ENCODE measurements around the gene BCAS3.

The BCAS3 gene

GRCh38 chr17:61371606-61372005 lies 694.0 kb downstream of the BCAS3 start:
- no peaks in the 10 kb centered on the region for H3K36me3 ChIP-seq (ENCODE audit: control insufficient read depth, insufficient read depth, low read length)
- H3K4me2 ChIP-seq (ENCODE audit: low read length), result no peak overlapping the region
- no peaks in the 10 kb centered on the region for H3K27me3 ChIP-seq (ENCODE audit: insufficient read depth, low read length, poor library complexity)
- no peak overlapping the region for H4K5ac ChIP-seq (ENCODE audit: low read length)
- H3K4ac ChIP-seq (ENCODE audit: low read depth, low read length), result no peak overlapping the region
- no peak overlapping the region for H3K18ac ChIP-seq (ENCODE audit: low read length)
- H2BK120ac ChIP-seq (ENCODE audit: low read depth, low read length), result no peak overlapping the region
- no peak overlapping the region for H2BK5ac ChIP-seq (ENCODE audit: low read length)
- DNase-seq, result no peak
- no CpG with 5 or more reads among the region's 8 CpGs for WGBS (ENCODE audit: extremely low coverage, insufficient coverage, low lambda C conversion rate)
- H3K9ac ChIP-seq (ENCODE audit: low read length), result no peak overlapping the region
- H3K23ac ChIP-seq (ENCODE audit: low read length), result no peak overlapping the region
- no peaks in the 10 kb centered on the region for H3K79me2 ChIP-seq (ENCODE audit: control insufficient read depth, insufficient read depth, low read length)
- no peak overlapping the region for H2BK15ac ChIP-seq (replicated peaks; ENCODE audit: low read depth)
- H3K79me1 ChIP-seq (ENCODE audit: low read length), result no peaks in the 10 kb centered on the region
- no peak overlapping the region for H3K4me3 ChIP-seq (ENCODE audit: low read length)
- no peak overlapping the region for H4K8ac ChIP-seq (ENCODE audit: low read depth, low read length)
- H3K27ac ChIP-seq (ENCODE audit: low read depth, low read length), result no peak overlapping the region
- no peaks in the 10 kb centered on the region for H3K4me1 ChIP-seq (ENCODE audit: control insufficient read depth, low read depth, low read length)
- H2AK5ac ChIP-seq (ENCODE audit: low read length), result no peak overlapping the region
- no peak overlapping the region for H3K56ac ChIP-seq (ENCODE audit: low read length)

- Histone ChIP-seq H3K56ac (ENCODE audit: low read length) (no peak overlapping the region), H3K4me2 (ENCODE audit: low read length) (no peak overlapping the region), H3K4me1 (ENCODE audit: control insufficient read depth, low read depth, low read length) (no peaks in the 10 kb centered on the region), H4K5ac (ENCODE audit: low read length) (no peak overlapping the region), H2AK5ac (ENCODE audit: low read length) (no peak overlapping the region), H3K27me3 (ENCODE audit: insufficient read depth, low read length, poor library complexity) (no peaks in the 10 kb centered on the region), H2BK5ac (ENCODE audit: low read length) (no peak overlapping the region), H2BK15ac (replicated peaks; ENCODE audit: low read depth) (no peak overlapping the region), H4K8ac (ENCODE audit: low read depth, low read length) (no peak overlapping the region), H3K79me2 (ENCODE audit: control insufficient read depth, insufficient read depth, low read length) (no peaks in the 10 kb centered on the region), H3K23ac (ENCODE audit: low read length) (no peak overlapping the region), H3K79me1 (ENCODE audit: low read length) (no peaks in the 10 kb centered on the region), H2BK120ac (ENCODE audit: low read depth, low read length) (no peak overlapping the region), H3K4me3 (ENCODE audit: low read length) (no peak overlapping the region), H3K9ac (ENCODE audit: low read length) (no peak overlapping the region), H3K18ac (ENCODE audit: low read length) (no peak overlapping the region), H3K4ac (ENCODE audit: low read depth, low read length) (no peak overlapping the region), H3K36me3 (ENCODE audit: control insufficient read depth, insufficient read depth, low read length) (no peaks in the 10 kb centered on the region), H3K27ac (ENCODE audit: low read depth, low read length) (no peak overlapping the region)
- no peak for DNase-seq
- WGBS (ENCODE audit: extremely low coverage, insufficient coverage, low lambda C conversion rate), result no CpG with 5 or more reads among the region's 9 CpGs
Measured at GRCh38 chr17:61372436-61372835, 694.8 kb downstream of the BCAS3 start.

GRCh38 chr17:61376931-61377838 lies 699.5 kb downstream of the BCAS3 start:
- Histone ChIP-seq H3K4me2 (ENCODE audit: low read length) (no peak overlapping the region), H3K4ac (ENCODE audit: low read depth, low read length) (no peak overlapping the region), H3K79me1 (ENCODE audit: low read length) (no peaks in the 10 kb centered on the region), H3K27me3 (ENCODE audit: insufficient read depth, low read length, poor library complexity) (no peaks in the 10 kb centered on the region), H4K5ac (ENCODE audit: low read length) (no peak overlapping the region), H2BK15ac (replicated peaks; ENCODE audit: low read depth) (no peak overlapping the region), H2AK5ac (ENCODE audit: low read length) (no peak overlapping the region), H3K23ac (ENCODE audit: low read length) (no peak overlapping the region), H2BK5ac (ENCODE audit: low read length) (no peak overlapping the region), H4K8ac (ENCODE audit: low read depth, low read length) (no peak overlapping the region), H2BK120ac (ENCODE audit: low read depth, low read length) (no peak overlapping the region), H3K4me1 (ENCODE audit: control insufficient read depth, low read depth, low read length) (no peaks in the 10 kb centered on the region), H3K27ac (ENCODE audit: low read depth, low read length) (no peak overlapping the region), H3K36me3 (ENCODE audit: control insufficient read depth, insufficient read depth, low read length) (no peaks in the 10 kb centered on the region), H3K9ac (ENCODE audit: low read length) (no peak overlapping the region), H3K4me3 (ENCODE audit: low read length) (no peak overlapping the region), H3K18ac (ENCODE audit: low read length) (no peak overlapping the region), H3K56ac (ENCODE audit: low read length) (no peak overlapping the region), H3K79me2 (ENCODE audit: control insufficient read depth, insufficient read depth, low read length) (no peaks in the 10 kb centered on the region)
- whole genome bisulfite sequencing (ENCODE audit: extremely low coverage, insufficient coverage, low lambda C conversion rate), result no CpG with 5 or more reads among the region's 18 CpGs
- DNase-seq, result no peak

- no peak overlapping the region for H2AK5ac ChIP-seq (ENCODE audit: low read length)
- no peak overlapping the region for H3K9ac ChIP-seq (ENCODE audit: low read length)
- H3K18ac ChIP-seq (ENCODE audit: low read length), result no peak overlapping the region
- no peak overlapping the region for H3K4me2 ChIP-seq (ENCODE audit: low read length)
- no peaks in the 10 kb centered on the region for H3K27me3 ChIP-seq (ENCODE audit: insufficient read depth, low read length, poor library complexity)
- no peaks in the 10 kb centered on the region for H3K79me1 ChIP-seq (ENCODE audit: low read length)
- H3K4ac ChIP-seq (ENCODE audit: low read depth, low read length), result no peak overlapping the region
- no peaks in the 10 kb centered on the region for H3K79me2 ChIP-seq (ENCODE audit: control insufficient read depth, insufficient read depth, low read length)
- no peak for DNase-seq
- no peak overlapping the region for H2BK15ac ChIP-seq (replicated peaks; ENCODE audit: low read depth)
- no peak overlapping the region for H2BK5ac ChIP-seq (ENCODE audit: low read length)
- no peaks in the 10 kb centered on the region for H3K4me1 ChIP-seq (ENCODE audit: control insufficient read depth, low read depth, low read length)
- no CpG with 5 or more reads among the region's 8 CpGs for WGBS (ENCODE audit: extremely low coverage, insufficient coverage, low lambda C conversion rate)
- H3K36me3 ChIP-seq (ENCODE audit: control insufficient read depth, insufficient read depth, low read length), result no peaks in the 10 kb centered on the region
- H4K8ac ChIP-seq (ENCODE audit: low read depth, low read length), result no peak overlapping the region
- no peak overlapping the region for H3K56ac ChIP-seq (ENCODE audit: low read length)
- H3K4me3 ChIP-seq (ENCODE audit: low read length), result no peak overlapping the region
- no peak overlapping the region for H3K23ac ChIP-seq (ENCODE audit: low read length)
- H2BK120ac ChIP-seq (ENCODE audit: low read depth, low read length), result no peak overlapping the region
- H3K27ac ChIP-seq (ENCODE audit: low read depth, low read length), result no peak overlapping the region
- no peak overlapping the region for H4K5ac ChIP-seq (ENCODE audit: low read length)
Measured at GRCh38 chr17:61378658-61379456, 701.2 kb downstream of the BCAS3 start.

- no peak overlapping the region for H2BK15ac ChIP-seq (replicated peaks; ENCODE audit: low read depth)
- H3K23ac ChIP-seq (ENCODE audit: low read length), result no peak overlapping the region
- no peak overlapping the region for H2BK5ac ChIP-seq (ENCODE audit: low read length)
- H3K79me1 ChIP-seq (ENCODE audit: low read length), result no peaks in the 10 kb centered on the region
- H3K9ac ChIP-seq (ENCODE audit: low read length), result no peak overlapping the region
- no peak overlapping the region for H3K56ac ChIP-seq (ENCODE audit: low read length)
- no peak overlapping the region for H4K8ac ChIP-seq (ENCODE audit: low read depth, low read length)
- H3K4me2 ChIP-seq (ENCODE audit: low read length), result no peak overlapping the region
- no peaks in the 10 kb centered on the region for H3K79me2 ChIP-seq (ENCODE audit: control insufficient read depth, insufficient read depth, low read length)
- no peak overlapping the region for H3K4me3 ChIP-seq (ENCODE audit: low read length)
- H2AK5ac ChIP-seq (ENCODE audit: low read length), result no peak overlapping the region
- no peak overlapping the region for H3K27ac ChIP-seq (ENCODE audit: low read depth, low read length)
- H3K4ac ChIP-seq (ENCODE audit: low read depth, low read length), result no peak overlapping the region
- no peaks in the 10 kb centered on the region for H3K36me3 ChIP-seq (ENCODE audit: control insufficient read depth, insufficient read depth, low read length)
- H4K5ac ChIP-seq (ENCODE audit: low read length), result no peak overlapping the region
- no peak overlapping the region for H2BK120ac ChIP-seq (ENCODE audit: low read depth, low read length)
- no peaks in the 10 kb centered on the region for H3K27me3 ChIP-seq (ENCODE audit: insufficient read depth, low read length, poor library complexity)
- DNase-seq, result no peak
- no peaks in the 10 kb centered on the region for H3K4me1 ChIP-seq (ENCODE audit: control insufficient read depth, low read depth, low read length)
- H3K18ac ChIP-seq (ENCODE audit: low read length), result no peak overlapping the region
- WGBS (ENCODE audit: extremely low coverage, insufficient coverage, low lambda C conversion rate), result no CpG with 5 or more reads among the region's 21 CpGs
Measured at GRCh38 chr17:61379457-61380216, 702.0 kb downstream of the BCAS3 start.

Data from mesendoderm (in vitro differentiated cells).